Activated T-helper 1 cell treated with anti-CD3 and anti-CD28 coated beads, Interleukin-12 subunit alpha, Interleukin-12 subunit beta, Interleukin-2, Interleukin-4 antibody, amounts not matched to agents 30 ng/mL and 10 ng/mL and 1 ng/mL, durations not matched to agents 14 hours and 24 hours and 36 hours (primary cell): ENCODE results near the gene CNN1. TPM values are rescaled to one million over a fixed set of nuclear protein-coding genes. Genes with fewer than 3 reads are reported as not detected.

ENCODE experiments used
- DNase-seq: peaks from one replicate; pipeline ENCODE4 v3.0.0; 2021; ENCODE audit warnings: low spot score
- H3K27ac Mint-ChIP-seq: one replicate; pipeline ENCODE4 v1.8.0; 2021; ENCODE audit warnings: mild to moderate bottlenecking, mixed read lengths
- H3K27me3 Mint-ChIP-seq: one replicate; pipeline ENCODE4 v1.8.0; 2022; ENCODE audit warnings: mild to moderate bottlenecking, moderate library complexity, mixed read lengths; ENCODE audit not compliant: insufficient read depth
- H3K36me3 Mint-ChIP-seq: one replicate; pipeline ENCODE4 v1.8.0; 2021; ENCODE audit warnings: low read depth, mixed read lengths
- H3K4me1 Mint-ChIP-seq: one replicate; pipeline ENCODE4 v1.8.0; 2021; ENCODE audit warnings: low read depth, mixed read lengths
- H3K4me3 Mint-ChIP-seq: one replicate; pipeline ENCODE4 v1.8.0; 2021; ENCODE audit warnings: mild to moderate bottlenecking, moderate library complexity, mixed read lengths
- H3K9me3 Mint-ChIP-seq: one replicate; pipeline ENCODE4 v1.8.0; 2021; ENCODE audit warnings: mixed read lengths
- intact Hi-C: fragments of 100-400 bp; cut with micrococcal nuclease; formaldehyde crosslinking; loops from one replicate; pipeline ENCODE4 v1.15.1; 2024
- total RNA-seq: library from RNA; stranded (reverse); gene quantifications from 2 replicates; pipeline ENCODE4 v1.2.3, GENCODE V29; 2022

Gene CNN1
- not detected in 2 replicates for total RNA-seq

DNA sequence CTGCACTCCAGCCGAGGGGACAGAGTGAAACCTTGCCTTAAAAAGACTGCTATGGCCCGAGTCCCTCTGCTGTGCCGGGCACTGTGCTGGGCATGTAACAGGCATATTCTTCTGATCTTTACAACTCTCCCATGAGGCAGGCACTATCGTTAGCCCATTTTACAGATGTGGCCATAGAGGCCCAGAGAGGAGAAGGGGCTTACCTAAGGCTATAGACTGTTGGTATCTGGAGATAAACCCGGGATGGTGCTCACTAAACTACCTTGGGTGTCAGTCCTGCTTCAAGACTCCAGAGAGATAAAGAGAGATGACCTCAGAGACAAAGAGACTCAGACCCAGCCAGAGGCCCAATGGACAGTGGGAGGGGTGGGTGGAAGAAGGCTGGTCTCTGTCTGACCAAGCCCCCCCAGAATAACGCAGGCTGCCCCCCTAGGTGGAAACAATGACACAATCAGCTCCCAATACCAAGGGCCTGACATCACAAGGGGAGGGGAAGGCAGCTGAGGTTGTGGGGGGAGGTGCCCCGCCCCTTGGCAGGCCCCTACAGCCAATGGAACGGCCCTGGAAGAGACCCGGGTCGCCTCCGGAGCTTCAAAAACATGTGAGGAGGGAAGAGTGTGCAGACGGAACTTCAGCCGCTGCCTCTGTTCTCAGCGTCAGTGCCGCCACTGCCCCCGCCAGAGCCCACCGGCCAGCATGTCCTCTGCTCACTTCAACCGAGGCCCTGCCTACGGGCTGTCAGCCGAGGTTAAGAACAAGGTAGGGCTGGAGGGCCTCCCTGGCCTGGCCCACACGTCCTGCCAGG is at the start of gene CNN1:
TSS of gene CNN1 (plus strand) at position 620 of the 805 bp plus-strand sequence. CDS start at position 697, 77 bp downstream.
- intact Hi-C loops = no loop called here
- no peaks in the 10 kb centered on the region for H3K36me3 Mint-ChIP-seq
- H3K27ac Mint-ChIP-seq = no peak within 1 kb of the TSS
- no peaks in the 10 kb centered on the region for H3K9me3 Mint-ChIP-seq
- H3K27me3 Mint-ChIP-seq = peaks cover 12% of the 10 kb centered on the region
- no peak for DNase-seq
- H3K4me3 Mint-ChIP-seq = no peak within 1 kb of the TSS
- H3K4me1 Mint-ChIP-seq = peaks cover 6% of the 10 kb centered on the region

DNA sequence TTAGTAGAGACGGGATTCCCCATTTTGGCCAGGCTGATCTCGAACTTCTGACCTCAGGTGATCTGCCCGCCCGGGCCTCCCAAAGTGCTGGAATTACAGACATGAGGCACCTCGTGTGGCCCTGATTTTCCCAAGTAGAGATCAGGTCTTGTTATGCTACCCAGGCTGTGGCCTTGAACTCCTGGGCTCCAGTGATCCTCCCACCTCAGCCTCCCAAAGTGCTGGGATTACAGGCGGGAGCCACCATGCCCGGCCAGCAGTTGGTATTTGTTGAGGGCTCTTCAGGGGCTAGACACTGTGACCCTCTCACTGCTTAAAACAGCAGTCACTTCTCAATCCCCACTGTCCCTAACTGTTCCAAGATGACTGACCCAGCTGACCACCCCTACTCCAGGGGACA is 49.3 kb upstream of the CNN1 start:
- H3K9me3 Mint-ChIP-seq = no peaks in the 10 kb centered on the region
- no peak for DNase-seq
- no peak overlapping the region for H3K4me3 Mint-ChIP-seq
- no peak overlapping the region for H3K27ac Mint-ChIP-seq
- intact Hi-C loops = no loop called here
- H3K27me3 Mint-ChIP-seq = no peaks in the 10 kb centered on the region
- H3K4me1 Mint-ChIP-seq = no peaks in the 10 kb centered on the region
- peaks cover 15% of the 10 kb centered on the region for H3K36me3 Mint-ChIP-seq

DNA sequence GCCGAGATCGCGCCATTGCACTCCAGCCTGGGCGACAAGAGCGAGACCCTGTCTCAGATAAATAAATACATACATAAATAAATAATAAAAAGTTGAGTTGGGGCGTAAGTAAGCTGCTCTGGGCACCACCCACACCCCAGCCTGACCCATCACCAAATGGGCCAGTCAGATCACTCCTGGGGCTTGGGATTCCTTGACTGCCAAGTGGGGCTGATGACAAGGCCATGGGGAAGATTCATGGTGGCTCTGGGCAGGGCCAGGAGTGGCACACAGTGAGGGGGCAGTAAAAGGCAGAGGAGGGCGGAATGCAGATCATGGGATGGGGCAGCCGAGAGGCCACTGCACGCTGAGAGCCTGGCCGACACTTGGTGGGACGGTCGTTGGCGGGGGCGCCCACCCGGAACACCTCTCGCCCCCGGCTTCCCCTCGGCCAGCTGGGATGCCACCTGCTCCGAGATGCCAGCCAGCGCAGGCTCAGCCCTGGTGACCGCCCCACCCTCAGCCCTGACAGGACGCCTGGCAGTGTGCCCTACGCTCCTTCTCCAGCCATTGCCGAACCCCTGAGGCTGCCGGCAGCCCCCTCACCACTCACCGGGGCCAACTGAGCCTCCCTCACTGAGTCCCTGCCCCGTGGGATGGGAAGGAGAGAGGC is 43.9 kb upstream of the CNN1 start:
- Mint-ChIP-seq H3K36me3 (peaks cover 18% of the 10 kb centered on the region), H3K27ac (no peak overlapping the region), H3K9me3 (no peaks in the 10 kb centered on the region), H3K4me3 (no peak overlapping the region), H3K4me1 (no peaks in the 10 kb centered on the region), H3K27me3 (no peaks in the 10 kb centered on the region)
- no peak for DNase-seq
- intact Hi-C loops = no loop called here

DNA sequence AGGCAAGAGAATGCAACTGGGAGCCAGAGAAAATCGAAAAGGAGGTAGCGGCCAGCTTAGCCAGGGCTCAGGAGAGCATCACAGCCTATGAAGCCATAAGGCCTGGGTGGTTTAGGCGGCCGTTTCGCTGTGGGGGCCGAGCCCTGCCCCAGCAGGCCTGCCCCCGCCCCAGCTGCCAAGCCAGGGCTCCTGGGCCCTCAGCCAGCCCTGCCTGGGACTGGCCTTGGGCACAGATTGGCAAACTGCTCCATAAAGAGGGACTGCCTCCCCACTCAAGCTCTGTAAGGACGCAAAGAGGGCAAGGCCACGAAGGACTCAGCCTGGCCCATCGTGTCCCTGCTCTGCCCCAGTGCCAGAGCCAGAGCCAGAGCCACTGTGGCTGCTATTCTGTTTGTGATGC is 43.2 kb upstream of the CNN1 start:
- intact Hi-C loops = no loop called here
- Mint-ChIP-seq H3K27ac (no peak overlapping the region), H3K9me3 (no peaks in the 10 kb centered on the region), H3K4me3 (no peak overlapping the region), H3K27me3 (no peaks in the 10 kb centered on the region), H3K36me3 (peaks cover 17% of the 10 kb centered on the region), H3K4me1 (no peaks in the 10 kb centered on the region)
- DNase-seq = no peak

DNA sequence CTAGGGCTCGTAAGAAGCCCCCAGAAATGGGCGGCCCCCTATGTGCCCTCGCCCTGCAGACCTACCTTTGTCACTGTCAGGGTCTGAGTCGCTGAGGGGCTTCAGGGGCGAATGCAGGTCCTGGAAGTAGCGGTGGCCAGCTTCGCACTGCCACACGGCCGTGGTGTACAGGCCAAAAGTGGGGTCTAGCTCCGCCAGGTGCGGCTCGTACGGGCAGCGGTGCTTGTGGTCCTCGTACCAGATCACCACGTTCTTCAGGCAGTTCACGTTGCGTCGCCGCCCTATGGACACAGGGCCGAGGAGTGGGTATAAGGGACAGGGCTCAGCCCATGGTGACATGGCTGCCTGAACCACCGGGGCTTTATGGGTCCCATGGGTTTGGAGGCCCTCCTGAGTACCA is 42.8 kb upstream of the CNN1 start:
- Mint-ChIP-seq H3K4me3 (no peak overlapping the region), H3K9me3 (no peaks in the 10 kb centered on the region)
- DNase-seq = no peak

DNA sequence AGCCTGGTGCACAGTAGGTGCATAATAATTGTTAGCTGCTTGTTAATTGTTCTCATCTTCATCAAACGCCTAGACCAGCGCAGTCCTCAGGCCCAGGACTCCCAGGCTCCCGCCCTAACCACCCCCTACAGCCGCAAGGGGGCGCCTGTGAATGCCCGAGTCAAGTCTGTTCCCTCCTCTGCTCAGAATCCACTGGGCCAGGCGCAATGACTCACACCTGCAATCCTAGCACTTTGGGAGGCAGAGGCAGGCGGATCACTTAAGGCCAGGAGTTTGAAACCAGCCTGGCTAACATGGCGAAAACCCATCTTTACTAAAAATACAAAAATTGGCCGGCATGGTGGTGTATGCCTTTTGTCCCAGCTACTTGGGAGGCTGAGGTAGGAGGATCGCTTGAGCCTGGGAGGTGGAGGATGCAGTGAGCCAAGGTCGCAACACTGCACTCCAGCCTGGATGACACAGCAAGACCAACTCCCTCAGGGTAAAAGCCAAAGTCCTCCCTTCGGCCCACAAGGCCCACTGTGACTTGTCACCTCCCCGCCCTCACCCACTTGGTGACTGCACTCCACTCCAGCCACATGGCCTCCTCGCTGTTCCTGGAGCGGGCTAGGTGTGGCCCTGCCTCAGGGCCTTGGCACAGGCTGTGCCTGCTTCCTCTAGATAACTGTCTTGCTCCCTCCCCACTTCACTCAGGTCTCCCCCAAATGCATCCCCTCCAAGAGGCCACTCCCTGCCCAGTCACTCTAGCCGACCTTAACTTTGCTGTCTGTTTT is 42.1 kb upstream of the CNN1 start:
- Mint-ChIP-seq H3K9me3 (no peaks in the 10 kb centered on the region), H3K4me1 (no peaks in the 10 kb centered on the region), H3K4me3 (no peak overlapping the region), H3K36me3 (peaks cover 13% of the 10 kb centered on the region), H3K27me3 (no peaks in the 10 kb centered on the region), H3K27ac (no peak overlapping the region)
- peak; percentile 31 for DNase-seq
- intact Hi-C loops = loop anchor here (1.0 kb wide), 1 partner anchor 91 kb away; no protein-coding TSS in a partner anchor

More for the DNA sequence above, 42.8 kb upstream of the CNN1 start:
- no peak overlapping the region for H3K27ac Mint-ChIP-seq
- intact Hi-C loops = loop anchor here (1.0 kb wide), 1 partner anchor 91 kb away; no protein-coding TSS in a partner anchor
- H3K4me1 Mint-ChIP-seq = no peaks in the 10 kb centered on the region
- peaks cover 13% of the 10 kb centered on the region for H3K36me3 Mint-ChIP-seq
- H3K27me3 Mint-ChIP-seq = no peaks in the 10 kb centered on the region

DNA sequence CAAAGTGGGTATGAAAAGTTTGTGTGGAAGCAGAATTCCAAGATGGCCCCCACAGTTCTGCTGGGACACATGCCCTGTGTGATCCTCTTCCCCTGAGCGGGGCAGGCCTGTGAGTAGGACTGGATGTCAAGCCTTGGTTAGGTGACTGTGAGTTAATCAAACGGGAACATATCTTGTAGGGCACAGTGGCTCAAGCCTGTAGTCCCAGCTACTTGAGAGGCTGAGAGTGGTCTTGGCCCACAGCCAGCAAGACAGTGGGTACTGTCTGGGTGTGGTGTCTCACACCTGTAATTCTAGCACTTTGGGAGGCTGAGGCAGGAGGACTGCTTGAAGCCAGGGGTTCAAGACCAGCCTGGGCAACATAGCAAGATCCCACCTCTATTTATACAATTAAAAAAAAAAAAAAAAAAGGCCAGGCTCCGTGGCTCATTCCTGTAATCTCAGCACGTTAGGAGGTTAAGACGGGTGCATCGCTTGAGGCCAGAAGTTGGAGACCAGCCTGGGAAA is 39.4 kb upstream of the CNN1 start:
- no peaks in the 10 kb centered on the region for H3K4me1 Mint-ChIP-seq
- no peaks in the 10 kb centered on the region for H3K27me3 Mint-ChIP-seq
- no peaks in the 10 kb centered on the region for H3K9me3 Mint-ChIP-seq
- DNase-seq = no peak
- intact Hi-C loops = no loop called here
- H3K27ac Mint-ChIP-seq = no peak overlapping the region
- peaks cover 13% of the 10 kb centered on the region for H3K36me3 Mint-ChIP-seq
- no peak overlapping the region for H3K4me3 Mint-ChIP-seq

DNA sequence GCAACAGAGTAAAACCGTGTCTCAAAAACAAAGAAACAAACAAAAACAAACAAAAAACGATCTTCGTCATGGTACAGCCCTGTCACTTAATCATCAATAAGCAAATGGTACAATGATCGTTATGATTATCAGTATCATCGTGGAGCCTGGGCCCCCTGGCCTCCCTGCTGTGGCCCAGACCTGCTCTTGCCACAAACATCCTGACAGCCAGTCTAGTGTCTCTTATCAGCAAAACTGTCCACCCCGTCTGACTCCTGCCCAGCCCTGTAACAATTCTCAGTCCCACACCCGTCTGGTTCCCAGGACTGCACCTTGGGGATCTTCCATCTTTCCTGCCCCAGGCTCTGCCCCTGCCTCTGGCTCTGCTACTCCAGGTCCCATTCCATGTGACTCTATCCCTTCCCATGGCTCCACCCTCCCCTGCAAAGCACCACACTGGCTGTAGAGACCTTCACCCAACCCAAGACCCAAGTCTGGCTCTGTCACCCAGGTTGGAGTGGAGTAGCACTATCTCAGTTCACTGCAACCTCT is 38.7 kb upstream of the CNN1 start:
- Mint-ChIP-seq H3K4me3 (no peak overlapping the region), H3K4me1 (peaks cover 6% of the 10 kb centered on the region)
- intact Hi-C loops = no loop called here

DNA sequence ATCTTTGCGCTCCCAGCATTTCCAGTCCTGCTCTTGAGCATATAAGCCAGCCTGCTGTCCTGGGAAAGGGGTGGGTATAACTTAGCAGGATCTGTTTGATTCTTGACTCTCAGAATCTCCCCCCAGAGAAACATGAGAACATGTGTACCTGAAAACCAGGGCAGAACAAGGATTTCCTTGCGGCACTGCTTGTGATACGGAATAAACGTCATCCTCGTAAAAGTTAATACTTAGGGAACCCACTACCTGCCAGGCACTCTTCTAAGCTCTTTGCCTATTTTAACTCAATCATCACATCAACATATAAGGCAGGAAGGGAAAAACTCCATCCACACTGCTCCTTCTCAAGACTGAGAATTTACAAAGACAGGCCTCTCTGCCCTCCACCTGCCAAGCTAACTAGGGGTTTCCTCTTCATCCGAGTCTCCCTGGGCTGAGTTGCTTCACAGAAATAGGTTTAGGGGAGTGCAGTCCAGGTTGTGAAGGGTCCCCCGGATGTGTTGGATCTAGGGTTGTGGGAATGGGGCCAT is 34.1 kb upstream of the CNN1 start:
- peaks cover 10% of the 10 kb centered on the region for H3K36me3 Mint-ChIP-seq
- H3K27ac Mint-ChIP-seq = peak overlapping the region; percentile 84
- intact Hi-C loops = loop anchor here (1.0 to 2.0 kb wide), 9 partner anchors 22 to 1192 kb away; partner anchors contain the start of genes ECSIT, ELOF1, FBXW9 and ODAD3
- H3K27me3 Mint-ChIP-seq = no peaks in the 10 kb centered on the region
- no peaks in the 10 kb centered on the region for H3K9me3 Mint-ChIP-seq
- no peak for DNase-seq
- peak overlapping the region; percentile 88 for H3K4me3 Mint-ChIP-seq
- H3K4me1 Mint-ChIP-seq = peaks cover 13% of the 10 kb centered on the region

More for the DNA sequence above, 38.7 kb upstream of the CNN1 start:
- no peaks in the 10 kb centered on the region for H3K27me3 Mint-ChIP-seq
- no peaks in the 10 kb centered on the region for H3K9me3 Mint-ChIP-seq
- H3K36me3 Mint-ChIP-seq = peaks cover 13% of the 10 kb centered on the region
- no peak for DNase-seq
- H3K27ac Mint-ChIP-seq = no peak overlapping the region

DNA sequence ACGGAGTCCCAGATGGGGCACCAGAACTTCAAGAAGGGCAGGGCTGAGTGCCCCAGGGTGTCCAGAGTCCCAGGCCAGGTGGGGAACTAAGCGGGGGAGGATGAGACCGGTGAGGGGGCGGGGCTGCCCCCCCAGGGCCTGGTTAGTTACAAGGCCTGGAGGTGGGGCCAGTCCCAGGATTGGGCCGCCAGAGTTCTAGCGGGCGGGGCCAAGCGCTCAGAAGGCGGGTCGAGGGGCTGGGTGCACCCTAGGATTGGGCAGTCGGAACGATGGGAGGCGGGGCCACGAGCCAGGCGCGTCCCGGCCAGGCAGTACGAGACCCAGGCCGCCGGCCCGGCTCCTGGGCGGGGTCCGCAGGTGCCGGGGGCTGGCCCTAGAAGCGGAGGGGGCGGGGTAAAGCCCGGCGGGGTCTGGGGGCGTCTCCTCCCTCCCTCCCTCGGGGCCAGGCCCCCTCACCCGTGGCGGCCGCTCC is 33.6 kb upstream of the CNN1 start:
- Mint-ChIP-seq H3K4me3 (peak overlapping the region; percentile 91), H3K4me1 (peaks cover 13% of the 10 kb centered on the region), H3K27ac (peak overlapping the region; percentile 84), H3K9me3 (no peaks in the 10 kb centered on the region), H3K36me3 (peaks cover 6% of the 10 kb centered on the region), H3K27me3 (no peaks in the 10 kb centered on the region)
- intact Hi-C loops = loop anchor here (1.0 to 2.0 kb wide), 9 partner anchors 23 to 1191 kb away; partner anchors contain the start of genes ECSIT, ELOF1, FBXW9 and ODAD3
- DNase-seq = peak; percentile 97

DNA sequence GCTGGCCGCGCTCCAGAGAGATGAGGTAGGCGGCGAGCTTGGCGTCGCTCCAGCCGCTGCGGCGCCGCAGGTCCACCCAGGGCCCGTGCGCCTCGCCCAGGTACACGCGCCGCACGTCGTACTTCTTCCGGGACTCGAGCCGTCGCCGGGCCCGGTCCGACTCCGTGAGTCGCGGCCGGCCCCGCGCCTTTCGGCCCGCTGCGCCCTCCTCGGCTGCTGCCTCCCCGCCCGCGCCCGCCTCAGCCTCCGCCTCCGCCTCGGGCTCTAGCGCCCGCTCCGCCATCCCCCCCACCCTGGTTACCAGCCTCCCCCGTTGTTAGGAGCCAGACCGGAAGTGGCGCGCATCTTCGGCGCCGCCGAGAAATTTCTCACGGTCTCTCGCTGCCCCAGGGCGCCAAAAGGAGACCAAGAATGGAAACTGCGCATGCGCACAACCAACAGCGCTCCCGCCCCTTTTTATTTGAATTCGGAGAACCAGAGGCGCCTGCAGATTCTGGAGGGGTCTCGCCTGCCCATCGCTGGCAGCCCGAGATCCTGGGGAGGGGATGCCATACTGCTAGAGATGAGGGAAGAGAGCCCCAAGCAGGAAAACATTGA is 33.0 kb upstream of the CNN1 start, which contains the start of gene ZNF653:
TSS of gene ZNF653 (minus strand) at position 336 of the 597 bp plus-strand sequence. CDS start at position 283, 53 bp downstream.
- Mint-ChIP-seq H3K27ac (peak within 1 kb of the TSS; percentile 97), H3K27me3 (no peaks in the 10 kb centered on the region), H3K36me3 (peaks cover 5% of the 10 kb centered on the region), H3K4me3 (peak within 1 kb of the TSS; percentile 91), H3K9me3 (no peaks in the 10 kb centered on the region), H3K4me1 (peaks cover 13% of the 10 kb centered on the region)
- peak; percentile 93 for DNase-seq
- intact Hi-C loops = loop anchor here (1.0 to 2.0 kb wide), 9 partner anchors 23 to 1191 kb away; partner anchors contain the start of genes ECSIT, ELOF1, FBXW9 and ODAD3
